A673 (cell line): Measurements from ENCODE around the gene FBN1. TPM values are rescaled to one million over a fixed set of nuclear protein-coding genes. Genes with fewer than 3 reads are reported as not detected.

Source experiments
- BruUV-seq: library from RNA; stranded (reverse); fragments of 400-500 nt; replicated peaks from 2 replicates; lab custom pipeline; 2021; lab: Mats Ljungman, UMichigan
- CTCF ChIA-PET: fragments of 300-600 bp; sonication (Branson Sonifier 250); formaldehyde crosslinking; loops from one replicate; lab custom pipeline; 2022; ENCODE audit warnings: antibody characterized with exemption; lab: Charles Lee
- POLR2A ChIA-PET: fragments of 300-600 bp; sonication (Branson Sonifier 250); formaldehyde crosslinking; loops from one replicate; lab custom pipeline; 2022; ENCODE audit warnings: antibody characterized with exemption; ENCODE audit not compliant: low non-redundant PET; lab: Charles Lee
- DNase-seq: peaks from one replicate; pipeline ENCODE4 v3.0.0-alpha.2; 2015; ENCODE audit warnings: low spot score
- H3K27ac ChIP-seq: fragments of 200-600 bp; sonication (generic); 2 replicates; pipeline ENCODE4 v1.5.1; 2016; ENCODE audit warnings: mixed run types, low read depth, mild to moderate bottlenecking, mixed read lengths, antibody characterized with exemption, low read length; ENCODE audit not compliant: poor library complexity, severe bottlenecking
- H3K27me3 ChIP-seq: fragments of 200-600 bp; sonication (generic); replicated peaks from 2 replicates; pipeline ENCODE4 v1.6.1; 2017; ENCODE audit warnings: mixed run types, low read depth, mild to moderate bottlenecking, mixed read lengths, antibody characterized with exemption, low read length; ENCODE audit not compliant: insufficient read depth, poor library complexity
- H3K36me3 ChIP-seq: fragments of 200-600 bp; sonication (generic); 2 replicates; pipeline ENCODE4 v1.6.1; 2016; ENCODE audit warnings: mixed run types, mild to moderate bottlenecking, mixed read lengths, antibody characterized with exemption, low read length; ENCODE audit not compliant: insufficient read depth, poor library complexity, severe bottlenecking
- H3K4me1 ChIP-seq: fragments of 200-600 bp; sonication (generic); 2 replicates; pipeline ENCODE4 v1.6.1; 2017; ENCODE audit warnings: mixed run types, mild to moderate bottlenecking, mixed read lengths, antibody characterized with exemption, low read length; ENCODE audit not compliant: insufficient read depth, poor library complexity, severe bottlenecking
- H3K4me3 ChIP-seq: fragments of 200-600 bp; sonication (generic); 2 replicates; pipeline ENCODE4 v1.5.1; 2016; ENCODE audit warnings: low read depth, mixed run types, mild to moderate bottlenecking, mixed read lengths, low read length; ENCODE audit not compliant: poor library complexity, severe bottlenecking
- H3K9me3 ChIP-seq: fragments of 200-600 bp; sonication (generic); 2 replicates; pipeline ENCODE4 v1.6.1; 2016; ENCODE audit warnings: mixed run types, low read depth, mild to moderate bottlenecking, mixed read lengths, antibody characterized with exemption, low read length; ENCODE audit not compliant: poor library complexity, severe bottlenecking
- CTCF ChIP-seq: fragments of 300-800, 200-600 bp; sonication (generic); conservative IDR thresholded peaks from 2 replicates; pipeline ENCODE4 v1.5.1; 2017; ENCODE audit warnings: low read depth, mild to moderate bottlenecking, antibody characterized with exemption, low read length, moderate library complexity, mixed read lengths
- EZH2 ChIP-seq: fragments of 200-600 bp; sonication (generic); IDR thresholded peaks from 2 replicates; pipeline ENCODE4 v1.6.1; 2017; ENCODE audit warnings: borderline replicate concordance, low read depth, mild to moderate bottlenecking, mixed read lengths, antibody characterized with exemption, low read length; ENCODE audit not compliant: poor library complexity, severe bottlenecking
- intact Hi-C: fragments of 100-400 bp; cut with micrococcal nuclease; formaldehyde crosslinking; loops from one replicate; pipeline ENCODE4 v1.10.0; 2022; ENCODE audit not compliant: unreplicated experiment
- total RNA-seq: library from RNA; stranded (reverse); gene quantifications from 2 replicates; pipeline ENCODE4 v1.2.3, GENCODE V29; 2021

FBN1 gene
- total RNA-seq, 1 experiment from 2014 or later = 25.4 TPM

- no TSS peak for BruUV-seq
- Histone ChIP-seq H3K4me1 (no peaks in the 10 kb centered on the region), H3K36me3 (no peaks in the 10 kb centered on the region), H3K4me3 (no peak overlapping the region), H3K27ac (no peak overlapping the region), H3K9me3 (no peaks in the 10 kb centered on the region), H3K27me3 (no peaks in the 10 kb centered on the region)
- TF ChIP-seq EZH2 (no peak), CTCF (no peak)
- no peak for DNase-seq
- intact Hi-C loops = no loop called here
- ChIA-PET CTCF (no interaction called here), POLR2A (no interaction called here)
Observed at GRCh38 chr15:48680841-48681240, 35.3 kb upstream of the FBN1 start.

GRCh38 chr15:48679952-48680351 is 34.4 kb upstream of the FBN1 start:
- Histone ChIP-seq H3K9me3 (no peaks in the 10 kb centered on the region), H3K4me1 (no peaks in the 10 kb centered on the region), H3K36me3 (no peaks in the 10 kb centered on the region), H3K27ac (no peak overlapping the region), H3K27me3 (no peaks in the 10 kb centered on the region), H3K4me3 (no peak overlapping the region)
- no peak for TF ChIP-seq CTCF
- no peak for TF ChIP-seq EZH2
- no TSS peak for BruUV-seq
- intact Hi-C loops = no loop called here
- no peak for DNase-seq
- CTCF ChIA-PET = no interaction called here
- POLR2A ChIA-PET = no interaction called here

GRCh38 chr15:48678851-48679250 is 33.3 kb upstream of the FBN1 start:
- no peaks in the 10 kb centered on the region for H3K9me3 ChIP-seq
- no peaks in the 10 kb centered on the region for H3K36me3 ChIP-seq
- intact Hi-C loops = no loop called here
- H3K27ac ChIP-seq = no peak overlapping the region
- H3K27me3 ChIP-seq = no peaks in the 10 kb centered on the region
- TF ChIP-seq EZH2 (no peak), CTCF (no peak)
- CTCF ChIA-PET = no interaction called here
- no peaks in the 10 kb centered on the region for H3K4me1 ChIP-seq
- DNase-seq = no peak
- BruUV-seq = no TSS peak
- H3K4me3 ChIP-seq = no peak overlapping the region
- POLR2A ChIA-PET = no interaction called here
